D721Med (cell line): ENCODE data around the gene PRSS21.

Experiments
- DNase-seq: peaks from one replicate; pipeline ENCODE4 v3.0.0; 2011; ENCODE audit warnings: low spot score; ENCODE audit not compliant: insufficient read length
- FAIRE-seq: peaks from 2 replicates; lab custom pipeline; 2011; peaks lifted over from hg19 to GRCh38; lab: Jason Lieb, UNC
- CTCF ChIP-seq: IDR thresholded peaks from 2 replicates; pipeline ENCODE4 v1.5.1; 2012; ENCODE audit warnings: mild to moderate bottlenecking, control low read depth; ENCODE audit not compliant: insufficient read depth; ENCODE audit errors: missing control alignments

PRSS21 gene

GRCh38 chr16:2783581-2784357, 33.3 kb upstream of the PRSS21 start:
- DNase-seq (no peak), FAIRE-seq (no peak)
- no peak for TF ChIP-seq CTCF

GRCh38 chr16:2784358-2785100, 32.5 kb upstream of the PRSS21 start:
- no peak for TF ChIP-seq CTCF
- DNase-seq (no peak), FAIRE-seq (no peak)

- FAIRE-seq (no peak), DNase-seq (no peak)
- TF ChIP-seq CTCF = no peak
Measured at GRCh38 chr16:2785101-2785991, 31.7 kb upstream of the PRSS21 start.

- DNase-seq (no peak), FAIRE-seq (no peak)
- TF ChIP-seq CTCF = no peak
Measured at GRCh38 chr16:2786061-2786825, 30.8 kb upstream of the PRSS21 start.

- TF ChIP-seq CTCF = no peak
- DNase-seq (no peak), FAIRE-seq (no peak)
Measured at GRCh38 chr16:2786826-2787151, 30.2 kb upstream of the PRSS21 start.

GRCh38 chr16:2787406-2787805, 29.6 kb upstream of the PRSS21 start, which contains the start of gene PRSS33:
PRSS33 (minus strand) TSS chr16:2787560; CDS start chr16:2786547, 1,013 bp downstream.
- no peak for FAIRE-seq
- TF ChIP-seq CTCF = no peak
- DNase-seq = no peak
